HG03575 (cell line): ENCODE data around the gene SEMG2.

Experiments
- ATAC-seq: cut with Tn5 transposase; IDR thresholded peaks from one replicate; pipeline ENCODE4 v1.9.1; 2021; ENCODE audit not compliant: unreplicated experiment, insufficient number of reproducible peaks, low FRiP score; ENCODE audit errors: extremely low read depth

Gene SEMG2

GRCh38 chr20:45269754-45270270 lies 48.6 kb downstream of the SEMG2 start:
- no peak for ATAC-seq
